ENCODE measurements around the gene IGSF9B. TPM values are rescaled to one million over a fixed set of nuclear protein-coding genes. Genes with fewer than 3 reads are reported as not detected.

Gene IGSF9B
- total RNA-seq, 1 experiment from 2014 or later, result 2.2 TPM

GRCh38 chr11:133982151-133982550, 25.4 kb upstream of the IGSF9B start:
- intact Hi-C loops (cut with micrococcal nuclease; ENCODE audit: unreplicated experiment), result no loop called here
- Histone ChIP-seq H3K4me1 (ENCODE audit: control insufficient read depth, insufficient read depth, low read length) (no peaks in the 10 kb centered on the region), H3K9me3 (ENCODE audit: control insufficient read depth, insufficient read depth, low read depth, low read length) (no peaks in the 10 kb centered on the region), H3K4me3 (ENCODE audit: low read depth in 2 of 2, low read length in 2 of 2) (no peak overlapping the region), H3K27ac (ENCODE audit: low read length) (no peak overlapping the region), H3K27me3 (ENCODE audit: control insufficient read depth, insufficient read depth, low read length) (peaks cover 15% of the 10 kb centered on the region), H3K36me3 (ENCODE audit: control insufficient read depth, insufficient read depth, low read length) (no peaks in the 10 kb centered on the region)
- ChIA-PET POLR2A (no interaction called here), CTCF (no interaction called here)
- no peak for ATAC-seq
- no TSS peak for BruUV-seq (replicated peaks)
- no peak for DNase-seq (ENCODE audit: low read depth, low spot score)
- in situ Hi-C loops (cut with HindIII; ENCODE audit: low pct_unique_long_range_greater_than_20kb, low sequenced_read_pairs), result no loop called here
- TF ChIP-seq REST (IDR thresholded peaks at IDR 0.05; ENCODE audit: insufficient read depth in 1 of 2, low read depth in 2 of 2, low read length in 1 of 2) (no peak), POLR2AphosphoS5 (IDR thresholded peaks at IDR 0.05; ENCODE audit: low read depth, low read length) (no peak)

- no peak overlapping the region for H3K27ac ChIP-seq (ENCODE audit: low read length)
- DNase-seq (ENCODE audit: low read depth, low spot score), result no peak
- no peak for TF ChIP-seq SIN3A (IDR thresholded peaks at IDR 0.05; ENCODE audit: borderline replicate concordance, insufficient read depth, low read depth, low read length)
- TF ChIP-seq POLR2AphosphoS5 (IDR thresholded peaks at IDR 0.05; ENCODE audit: low read depth, low read length), result no peak
- TF ChIP-seq CTCF (IDR thresholded peaks at IDR 0.05), result no peak
- no peak for TF ChIP-seq TCF7L2 (IDR thresholded peaks at IDR 0.05; ENCODE audit: low read depth, low read length)
- TF ChIP-seq REST (IDR thresholded peaks at IDR 0.05; ENCODE audit: insufficient read depth in 1 of 2, low read depth in 2 of 2, low read length in 1 of 2), result no peak
- no TSS peak for BruUV-seq (replicated peaks)
- no peaks in the 10 kb centered on the region for H3K9me3 ChIP-seq (ENCODE audit: control insufficient read depth, insufficient read depth, low read depth, low read length)
- ATAC-seq, result no peak
- CTCF ChIA-PET, result interaction anchor here (0.6 kb wide), 1 partner anchor 51 kb away, joined by 3 read pairs; no protein-coding TSS in a partner anchor
- no peaks in the 10 kb centered on the region for H3K4me1 ChIP-seq (ENCODE audit: control insufficient read depth, insufficient read depth, low read length)
- H3K4me3 ChIP-seq (ENCODE audit: low read depth in 2 of 2, low read length in 2 of 2), result no peak overlapping the region
- POLR2A ChIA-PET, result no interaction called here
- peaks cover 18% of the 10 kb centered on the region for H3K27me3 ChIP-seq (ENCODE audit: control insufficient read depth, insufficient read depth, low read length)
- in situ Hi-C loops (cut with HindIII; ENCODE audit: low pct_unique_long_range_greater_than_20kb, low sequenced_read_pairs), result no loop called here
- H3K36me3 ChIP-seq (ENCODE audit: control insufficient read depth, insufficient read depth, low read length), result no peaks in the 10 kb centered on the region
- intact Hi-C loops (cut with micrococcal nuclease; ENCODE audit: unreplicated experiment), result no loop called here
Measured at GRCh38 chr11:133981156-133981555, 24.4 kb upstream of the IGSF9B start.

Measured in Panc1 (cell line).